K562 (cell line): ENCODE data around the gene RALB. TPM values are rescaled to one million over a fixed set of nuclear protein-coding genes. Genes with fewer than 3 reads are reported as not detected.

Experiments used
- ATF6 ChIP-seq: sonication (generic); formaldehyde crosslinking; IDR thresholded peaks from 2 replicates; pipeline ENCODE4 v1.4.0; 2020; ENCODE audit warnings: mild to moderate bottlenecking, missing genetic modification reagents
- ELF2 ChIP-seq: fragments of 250-450 bp; sonication (Bioruptor Pico); IDR thresholded peaks from 2 replicates; pipeline ENCODE4 v1.5.0; 2021; ENCODE audit warnings: mild to moderate bottlenecking
- ELK1 ChIP-seq: sonication (generic); formaldehyde crosslinking; IDR thresholded peaks from 2 replicates; pipeline ENCODE4 v1.8.1; 2022; ENCODE audit warnings: missing genetic modification reagents
- GATA2 ChIP-seq: sonication (generic); formaldehyde crosslinking; IDR thresholded peaks from 2 replicates; pipeline ENCODE4 v1.4.0; 2020; ENCODE audit warnings: mild to moderate bottlenecking, missing genetic modification reagents
- PATZ1 ChIP-seq: fragments of 250-450 bp; sonication (Bioruptor Pico); IDR thresholded peaks from 2 replicates; pipeline ENCODE4 v1.5.0; 2020; ENCODE audit warnings: mild to moderate bottlenecking, borderline replicate concordance
- SMARCE1 ChIP-seq: fragments of 450-650 bp; IDR thresholded peaks from 2 replicates; pipeline ENCODE4 v1.7.1; 2016; ENCODE audit warnings: mild to moderate bottlenecking
- SRF ChIP-seq, 2 experiments: fragments of 250-450, 450-650 bp in 1 of 2; sonication (Bioruptor Pico) in 1 of 2; sonication (generic) in 1 of 2; formaldehyde crosslinking; IDR thresholded peaks; 2 replicates each; pipeline versions ENCODE4 v1.5.0 to v1.5.1; 2020 to 2022; ENCODE audit warnings: mild to moderate bottlenecking in 1 of 2, missing genetic modification reagents in 1 of 2
- SRSF1 ChIP-seq: fragments of 200-400 bp; formaldehyde crosslinking; IDR thresholded peaks from 2 replicates; pipeline ENCODE4 v1.6.1; 2017; ENCODE audit warnings: mild to moderate bottlenecking, low read depth, low read length, moderate library complexity
- TCF3 ChIP-seq: sonication (generic); formaldehyde crosslinking; IDR thresholded peaks from 2 replicates; pipeline ENCODE4 v1.4.0; 2020; ENCODE audit warnings: mild to moderate bottlenecking, missing genetic modification reagents
- TRIM24 ChIP-seq, 2 experiments: fragments of 450-650 bp; IDR thresholded peaks; 2 replicates each; pipeline ENCODE4 v1.6.1; 2016
- XRCC5 ChIP-seq: fragments of 200-400 bp; formaldehyde crosslinking; IDR thresholded peaks from 2 replicates; pipeline ENCODE4 v1.6.1; 2017; ENCODE audit warnings: low read depth, mild to moderate bottlenecking, low read length
- ZNF239 ChIP-seq: fragments of 250-450 bp; sonication (Bioruptor Pico); IDR thresholded peaks from 2 replicates; pipeline ENCODE4 v1.4.0; 2020; ENCODE audit warnings: mild to moderate bottlenecking
- ZNF277 ChIP-seq: fragments of 250-450 bp; sonication (Bioruptor Pico); IDR thresholded peaks from 2 replicates; pipeline ENCODE4 v1.8.0; 2022; ENCODE audit warnings: inconsistent platforms, mild to moderate bottlenecking, moderate library complexity, borderline replicate concordance
- ZNF282 ChIP-seq: sonication (generic); formaldehyde crosslinking; IDR thresholded peaks from 2 replicates; pipeline ENCODE4 v1.8.1; 2023; ENCODE audit warnings: missing genetic modification reagents
- ZNF395 ChIP-seq: fragments of 200-800 bp; sonication (Bioruptor generic); IDR thresholded peaks from 2 replicates; pipeline ENCODE4 v1.6.1; 2017; ENCODE audit warnings: missing genetic modification characterization, missing compliant biosample characterization
- ZNF436 ChIP-seq: fragments of 250-450, 450-650 bp; sonication (Bioruptor Pico); formaldehyde crosslinking; IDR thresholded peaks from 2 replicates; pipeline ENCODE4 v1.7.0; 2020; ENCODE audit warnings: mild to moderate bottlenecking
- ZNF584 ChIP-seq: fragments of 200-800 bp; sonication (Bioruptor generic); IDR thresholded peaks from 2 replicates; pipeline ENCODE4 v1.6.1; 2016; ENCODE audit warnings: low read depth, mild to moderate bottlenecking, missing genetic modification characterization, missing compliant biosample characterization
- polyA plus RNA-seq, 8 experiments: library from polyadenylated mRNA; depleted of rRNA in 4 of 8; stranded (reverse) in 5 of 8; unstranded in 3 of 8; fragments of >200 nt; fragmentation: Nextera tagmentation in 2 of 8; fragmentation: Illumina TruSeq in 1 of 8; extraction: Ambion mirVana in 2 of 8; extraction: Trizol in 1 of 8; gene quantifications; 2 replicates each; pipeline versions ENCODE4 v1.2.1 to v1.2.3, GENCODE V29; 2011 to 2014; ENCODE audit warnings: inconsistent platforms in 1 of 8, missing spikeins in 1 of 8
- total RNA-seq, 7 experiments: library from RNA; depleted of rRNA in 6 of 7; stranded (reverse); fragments of >200 nt in 6 of 7; fragmentation: Illumina TruSeq in 2 of 7; extraction: Trizol in 2 of 7; gene quantifications; 2 replicates each; pipeline versions ENCODE4 v1.2.1 to v1.2.3, GENCODE V29; 2011 to 2021; ENCODE audit warnings: low replicate concordance in 1 of 7

RALB gene
- total and polyA plus RNA-seq, 9 of the 15 experiments (the other 6 are each of a cell fraction or from before 2014, with no cell fraction given): 14.8 to 65.6 (median 38.4) TPM

GRCh38 chr2:120298173-120298835 lies 45.7 kb downstream of the RALB start (continued):
- TF ChIP-seq SRSF1 (no peak), ZNF584 (no peak), TRIM24 (IDR thresholded peaks at IDR 0.05) (peak; percentile 37 to 46; a peak in 3 of 4 replicates), ZNF277 (CRISPR knock-in tag) (no peak), ZNF239 (no peak), PATZ1 (no peak), ZNF395 (CRISPR knock-in tag) (no peak), GATA2 (no peak), SMARCE1 (peak; percentile 87), TCF3 (CRISPR knock-in tag) (peak; percentile 77), ZNF436 (CRISPR knock-in tag) (no peak), ELK1 (CRISPR knock-in tag) (no peak), XRCC5 (no peak), ATF6 (CRISPR knock-in tag) (no peak), ZNF282 (CRISPR knock-in tag) (no peak), ELF2 (CRISPR knock-in tag) (no peak), SRF (CRISPR knock-in tag; IDR thresholded peaks at IDR 0.05) (no peak)
- TF ChIP-seq, all 486 proteins: peak for 41
